ENCODE data around the gene GNS. TPM values are rescaled to one million over a fixed set of nuclear protein-coding genes. Genes with fewer than 3 reads are reported as not detected.

GNS gene
- total and polyA plus RNA-seq, 10 of the 15 experiments (the other 5 are each of a cell fraction or from before 2014, with no cell fraction given) = 4.1 to 33.8 (median 19.1) TPM

DNA sequence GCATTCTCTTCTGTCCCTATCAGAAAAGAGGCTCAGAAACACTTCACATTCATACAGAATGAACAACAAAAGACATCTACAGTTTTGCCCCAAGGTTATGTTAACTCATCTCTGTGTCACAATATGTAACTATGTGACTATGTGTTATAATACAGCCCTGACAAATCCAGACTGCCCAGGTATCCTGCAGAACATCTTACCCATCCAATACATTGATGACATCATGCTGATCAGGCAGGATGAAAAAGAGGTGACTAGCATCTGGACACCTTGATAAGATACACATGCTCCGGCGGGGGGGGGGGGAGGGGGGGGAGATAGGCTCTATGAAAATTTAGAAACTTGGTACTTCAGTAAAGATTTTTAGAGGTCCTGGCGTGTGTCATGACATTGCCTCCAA, 8.3 kb upstream of the GNS start (continued):
- TF ChIP-seq POLR2AphosphoS2 (IDR thresholded peaks at IDR 0.05; ENCODE audit: low read depth, low read length) = no peak

DNA sequence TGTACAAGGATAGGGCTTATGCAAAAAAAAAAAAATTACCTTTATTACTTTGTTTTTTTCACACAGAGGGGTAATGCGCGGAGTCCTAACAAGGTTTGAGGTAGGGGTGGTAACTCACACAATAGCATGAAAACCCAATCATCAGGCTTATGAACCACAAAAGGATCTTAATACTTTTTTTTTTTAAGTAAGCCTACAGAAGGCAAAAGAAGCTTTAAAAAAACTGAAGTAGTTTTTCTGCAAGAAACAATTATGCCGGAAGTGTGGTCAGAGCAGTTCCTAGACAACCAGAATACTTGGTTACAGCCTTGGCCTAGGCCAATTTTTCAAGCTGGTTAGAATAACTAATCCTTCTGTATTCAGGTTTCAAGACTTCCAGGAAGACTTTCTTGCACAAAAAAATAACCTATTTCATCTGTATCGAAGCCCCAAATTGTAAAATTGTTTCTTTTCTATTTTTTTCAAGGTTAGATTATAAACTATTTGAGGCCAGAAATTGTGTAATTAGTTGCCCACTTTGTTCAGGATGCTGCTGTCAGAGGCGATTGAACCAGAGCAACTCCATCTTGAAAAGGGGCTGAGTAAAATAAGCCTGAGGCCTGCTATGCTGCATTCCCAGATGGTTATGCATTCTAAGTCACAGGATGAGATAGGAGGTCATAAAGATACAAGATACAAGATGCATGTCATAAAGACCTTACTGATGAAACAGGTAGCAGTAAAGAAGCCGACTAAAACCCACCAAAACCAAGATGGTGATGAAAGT, 1.8 kb upstream of the GNS start:
- ChIA-PET RAD21 (ENCODE audit: unreplicated experiment) (no interaction called here), POLR2A (interaction anchor here (0.7 kb wide), 1 partner anchor 297 kb away, joined by 3 read pairs; no protein-coding TSS in a partner anchor), SMC1A (ENCODE audit: uncharacterized antibody, unreplicated experiment) (interaction anchor here (1.2 kb wide), 1 partner anchor 35 kb away, joined by 5 read pairs; no protein-coding TSS in a partner anchor), CTCF (interaction anchor here (2.2 kb wide), 1 partner anchor 36 kb away, joined by 9 read pairs; no protein-coding TSS in a partner anchor)
- DNase-seq (ENCODE audit: low read depth, low spot score) (no peak), ATAC-seq (no peak), FAIRE-seq (no peak)
- Histone ChIP-seq H3K79me2 (ENCODE audit: control insufficient read depth, insufficient read depth, low read length) (peaks cover 6% of the 10 kb centered on the region), H3K4me1 (ENCODE audit: control insufficient read depth, insufficient read depth, low read length) (peaks cover 4% of the 10 kb centered on the region), H4K20me1 (ENCODE audit: control insufficient read depth, insufficient read depth) (no peaks in the 10 kb centered on the region), H3K4me3 (no peak overlapping the region), H3K36me3 (ENCODE audit: control insufficient read depth in 2 of 2, insufficient read depth in 2 of 2, low read length in 1 of 2) (no peaks in the 10 kb centered on the region), H3K27ac (ENCODE audit: control insufficient read depth, insufficient read depth) (no peak overlapping the region), H3K9me3 (replicated peaks; ENCODE audit: control insufficient read depth, insufficient read depth, low read length) (no peaks in the 10 kb centered on the region), H3K27me3 (replicated peaks in 1 of 2; ENCODE audit: control insufficient read depth in 2 of 2, insufficient read depth in 2 of 2, low read length in 1 of 2) (no peaks in the 10 kb centered on the region), H3K9ac (ENCODE audit: control insufficient read depth, insufficient read depth, low read length) (no peak overlapping the region), H3K4me2 (ENCODE audit: control insufficient read depth, insufficient read depth) (no peak overlapping the region), H2AFZ (ENCODE audit: control insufficient read depth, low read depth, low read length) (no peak overlapping the region; the same call in 1 of the 2 replicates)
- intact Hi-C loops (cut with micrococcal nuclease; ENCODE audit: unreplicated experiment) (no loop called here), in situ Hi-C loops (cut with MboI) (no loop called here)
- WGBS (ENCODE audit: insufficient coverage, insufficient replicate concordance, low lambda C conversion rate, missing lambda C conversion rate) = 94% methylated on average over 6 of the region's 6 CpGs
- no TSS peak for BruUV-seq (replicated peaks)
- TF ChIP-seq DPF2 (IDR thresholded peaks at IDR 0.05) (no peak), ASH2L (IDR thresholded peaks at IDR 0.05; ENCODE audit: borderline replicate concordance, low read depth) (no peak), IKZF1 (conservative IDR thresholded peaks at IDR 0.05) (no peak), CBX3 (IDR thresholded peaks at IDR 0.05; ENCODE audit: borderline replicate concordance, low read depth) (no peak), HDAC6 (IDR thresholded peaks at IDR 0.05; ENCODE audit: unreplicated experiment) (no peak), CBX5 (IDR thresholded peaks at IDR 0.05; ENCODE audit: low read depth) (no peak), RUNX3 (IDR thresholded peaks at IDR 0.05; ENCODE audit: low read length) (no peak), SPI1 (IDR thresholded peaks at IDR 0.05; ENCODE audit: borderline replicate concordance, insufficient read depth, low read depth, low read length) (no peak), ZNF207 (IDR thresholded peaks at IDR 0.05; ENCODE audit: borderline replicate concordance) (no peak), CEBPB (IDR thresholded peaks at IDR 0.05; ENCODE audit: borderline replicate concordance in 1 of 2, low read depth in 2 of 2, low read length in 2 of 2) (no peak), STAT1 (conservative IDR thresholded peaks at IDR 0.05) (no peak), BCL11A (IDR thresholded peaks at IDR 0.05; ENCODE audit: low read depth, low read length) (no peak), TCF7 (IDR thresholded peaks at IDR 0.05; ENCODE audit: borderline replicate concordance) (no peak)
- TF ChIP-seq, protein P1, sequence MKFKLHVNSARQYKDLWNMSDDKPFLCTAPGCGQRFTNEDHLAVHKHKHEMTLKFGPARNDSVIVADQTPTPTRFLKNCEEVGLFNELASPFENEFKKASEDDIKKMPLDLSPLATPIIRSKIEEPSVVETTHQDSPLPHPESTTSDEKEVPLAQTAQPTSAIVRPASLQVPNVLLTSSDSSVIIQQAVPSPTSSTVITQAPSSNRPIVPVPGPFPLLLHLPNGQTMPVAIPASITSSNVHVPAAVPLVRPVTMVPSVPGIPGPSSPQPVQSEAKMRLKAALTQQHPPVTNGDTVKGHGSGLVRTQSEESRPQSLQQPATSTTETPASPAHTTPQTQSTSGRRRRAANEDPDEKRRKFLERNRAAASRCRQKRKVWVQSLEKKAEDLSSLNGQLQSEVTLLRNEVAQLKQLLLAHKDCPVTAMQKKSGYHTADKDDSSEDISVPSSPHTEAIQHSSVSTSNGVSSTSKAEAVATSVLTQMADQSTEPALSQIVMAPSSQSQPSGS (IDR thresholded peaks at IDR 0.05; ENCODE audit: low read length) = no peak
- TF ChIP-seq, protein P2, sequence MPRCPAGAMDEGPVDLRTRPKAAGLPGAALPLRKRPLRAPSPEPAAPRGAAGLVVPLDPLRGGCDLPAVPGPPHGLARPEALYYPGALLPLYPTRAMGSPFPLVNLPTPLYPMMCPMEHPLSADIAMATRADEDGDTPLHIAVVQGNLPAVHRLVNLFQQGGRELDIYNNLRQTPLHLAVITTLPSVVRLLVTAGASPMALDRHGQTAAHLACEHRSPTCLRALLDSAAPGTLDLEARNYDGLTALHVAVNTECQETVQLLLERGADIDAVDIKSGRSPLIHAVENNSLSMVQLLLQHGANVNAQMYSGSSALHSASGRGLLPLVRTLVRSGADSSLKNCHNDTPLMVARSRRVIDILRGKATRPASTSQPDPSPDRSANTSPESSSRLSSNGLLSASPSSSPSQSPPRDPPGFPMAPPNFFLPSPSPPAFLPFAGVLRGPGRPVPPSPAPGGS (IDR thresholded peaks at IDR 0.05; ENCODE audit: borderline replicate concordance, insufficient read depth, low read depth, low read length, poor library complexity, severe bottlenecking) = no peak
- TF ChIP-seq, protein P3, sequence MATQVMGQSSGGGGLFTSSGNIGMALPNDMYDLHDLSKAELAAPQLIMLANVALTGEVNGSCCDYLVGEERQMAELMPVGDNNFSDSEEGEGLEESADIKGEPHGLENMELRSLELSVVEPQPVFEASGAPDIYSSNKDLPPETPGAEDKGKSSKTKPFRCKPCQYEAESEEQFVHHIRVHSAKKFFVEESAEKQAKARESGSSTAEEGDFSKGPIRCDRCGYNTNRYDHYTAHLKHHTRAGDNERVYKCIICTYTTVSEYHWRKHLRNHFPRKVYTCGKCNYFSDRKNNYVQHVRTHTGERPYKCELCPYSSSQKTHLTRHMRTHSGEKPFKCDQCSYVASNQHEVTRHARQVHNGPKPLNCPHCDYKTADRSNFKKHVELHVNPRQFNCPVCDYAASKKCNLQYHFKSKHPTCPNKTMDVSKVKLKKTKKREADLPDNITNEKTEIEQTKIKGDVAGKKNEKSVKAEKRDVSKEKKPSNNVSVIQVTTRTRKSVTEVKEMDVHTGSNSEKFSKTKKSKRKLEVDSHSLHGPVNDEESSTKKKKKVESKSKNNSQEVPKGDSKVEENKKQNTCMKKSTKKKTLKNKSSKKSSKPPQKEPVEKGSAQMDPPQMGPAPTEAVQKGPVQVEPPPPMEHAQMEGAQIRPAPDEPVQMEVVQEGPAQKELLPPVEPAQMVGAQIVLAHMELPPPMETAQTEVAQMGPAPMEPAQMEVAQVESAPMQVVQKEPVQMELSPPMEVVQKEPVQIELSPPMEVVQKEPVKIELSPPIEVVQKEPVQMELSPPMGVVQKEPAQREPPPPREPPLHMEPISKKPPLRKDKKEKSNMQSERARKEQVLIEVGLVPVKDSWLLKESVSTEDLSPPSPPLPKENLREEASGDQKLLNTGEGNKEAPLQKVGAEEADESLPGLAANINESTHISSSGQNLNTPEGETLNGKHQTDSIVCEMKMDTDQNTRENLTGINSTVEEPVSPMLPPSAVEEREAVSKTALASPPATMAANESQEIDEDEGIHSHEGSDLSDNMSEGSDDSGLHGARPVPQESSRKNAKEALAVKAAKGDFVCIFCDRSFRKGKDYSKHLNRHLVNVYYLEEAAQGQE (IDR thresholded peaks at IDR 0.05; ENCODE audit: low read depth, low read length) = no peak

Measured in GM12878 (cell line).